Activated B cell treated with CpG ODN at 0.5 μM for 24 hours (primary cell): Measurements from ENCODE around the gene PLD4. TPM values are rescaled to one million over a fixed set of nuclear protein-coding genes. Genes with fewer than 3 reads are reported as not detected.

ENCODE experiments used
- ATAC-seq: fragments of 200-7000 bp; cut with Tn5 transposase; one replicate; pipeline ENCODE4 v1.10.0; 2021; ENCODE audit warnings: low read depth, mild to moderate bottlenecking, moderate library complexity
- CTCF ChIA-PET: fragments of 350-600 bp; sonication (Branson Sonifier 250); formaldehyde crosslinking; loops from one replicate; lab custom pipeline; 2021; ENCODE audit warnings: antibody characterized with exemption; lab: Charles Lee
- POLR2A ChIA-PET: fragments of 350-600 bp; sonication (Branson Sonifier 250); formaldehyde crosslinking; loops from one replicate; lab custom pipeline; 2021; ENCODE audit warnings: antibody characterized with exemption; lab: Charles Lee
- DNase-seq: peaks from one replicate; pipeline ENCODE4 v3.0.0; 2022
- H3K27ac Mint-ChIP-seq: one replicate; pipeline ENCODE4 v1.8.0; 2020; ENCODE audit warnings: mixed read lengths
- H3K27me3 Mint-ChIP-seq: one replicate; pipeline ENCODE4 v1.8.0; 2021; ENCODE audit warnings: mixed read lengths
- H3K36me3 Mint-ChIP-seq: one replicate; pipeline ENCODE4 v1.8.0; 2021; ENCODE audit warnings: low read depth, mixed read lengths
- H3K4me1 Mint-ChIP-seq: one replicate; pipeline ENCODE4 v1.8.0; 2021; ENCODE audit warnings: mixed read lengths
- H3K4me3 Mint-ChIP-seq: one replicate; pipeline ENCODE4 v1.8.0; 2020; ENCODE audit warnings: mild to moderate bottlenecking, mixed read lengths
- H3K9me3 Mint-ChIP-seq: one replicate; pipeline ENCODE4 v1.8.0; 2020; ENCODE audit warnings: mixed read lengths
- CTCF ChIP-seq: fragments of 200-600 bp; IDR thresholded peaks from one replicate; pipeline ENCODE4 v1.8.0; 2022; ENCODE audit warnings: antibody characterized with exemption, mild to moderate bottlenecking
- intact Hi-C: fragments of 100-400 bp; cut with micrococcal nuclease; formaldehyde crosslinking; loops from one replicate; pipeline ENCODE4 v1.15.1; 2024
- total RNA-seq: library from RNA; stranded (reverse); gene quantifications from 2 replicates; pipeline ENCODE4 v1.2.3, GENCODE V29; 2022

The PLD4 gene
- total RNA-seq, 1 donor from 2014 or later = 473 TPM

GRCh38 chr14:104877806-104878550 lies 46.7 kb upstream of the PLD4 start:
- Mint-ChIP-seq H3K36me3 (no peaks in the 10 kb centered on the region), H3K4me1 (peaks cover 3% of the 10 kb centered on the region), H3K9me3 (no peaks in the 10 kb centered on the region), H3K4me3 (no peak overlapping the region), H3K27ac (no peak overlapping the region), H3K27me3 (peaks cover 8% of the 10 kb centered on the region)
- ATAC-seq = no peak
- intact Hi-C loops = no loop called here
- no peak for TF ChIP-seq CTCF
- POLR2A ChIA-PET = no interaction called here
- CTCF ChIA-PET = no interaction called here
- DNase-seq = no peak

- Mint-ChIP-seq H3K27me3 (peaks cover 6% of the 10 kb centered on the region), H3K4me3 (no peak overlapping the region), H3K9me3 (no peaks in the 10 kb centered on the region), H3K4me1 (no peaks in the 10 kb centered on the region), H3K36me3 (no peaks in the 10 kb centered on the region), H3K27ac (no peak overlapping the region)
- ChIA-PET POLR2A (no interaction called here), CTCF (no interaction called here)
- no peak for ATAC-seq
- intact Hi-C loops = no loop called here
- no peak for TF ChIP-seq CTCF
- DNase-seq = no peak
Measured at GRCh38 chr14:104878582-104878981, 46.1 kb upstream of the PLD4 start.

DNA sequence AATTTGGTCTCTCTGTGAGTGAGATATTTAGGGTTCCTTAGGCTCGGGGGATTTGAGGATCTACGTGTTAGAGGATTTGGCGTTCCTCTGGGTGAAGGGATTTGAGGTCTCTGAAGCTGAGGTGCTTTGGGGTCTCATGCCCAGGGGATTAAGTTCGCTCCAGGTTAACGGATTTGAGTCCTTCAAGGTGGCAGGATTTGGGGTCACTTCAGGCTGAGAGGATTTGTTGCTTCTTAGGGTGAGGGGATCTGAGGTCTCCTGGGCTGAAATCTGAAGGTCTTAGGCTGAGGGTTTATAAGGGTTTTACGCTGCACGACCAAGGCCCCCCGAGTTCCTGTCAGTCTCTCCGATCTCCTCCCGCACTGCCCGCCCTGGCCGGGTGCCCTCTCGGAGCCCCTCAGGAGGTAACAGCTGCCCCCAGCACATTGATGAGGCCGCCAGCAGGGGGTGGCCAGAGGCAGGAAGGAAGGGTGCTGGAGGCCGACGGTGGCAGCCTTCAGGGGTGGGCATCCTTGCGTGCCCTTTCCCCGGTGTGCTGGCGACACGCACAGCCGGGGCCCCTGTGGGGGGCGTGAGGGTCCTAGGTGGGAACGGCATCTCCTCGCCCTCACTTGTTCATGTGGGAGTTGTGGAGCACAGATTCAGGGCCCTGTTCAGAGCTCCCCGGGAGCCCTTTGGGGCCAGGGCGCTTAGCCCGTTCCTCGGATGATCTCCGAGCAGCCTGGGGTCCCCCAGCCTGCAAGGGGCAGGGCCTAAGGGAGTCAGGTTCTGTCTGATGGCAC lies 45.3 kb upstream of the PLD4 start:
- TF ChIP-seq CTCF = no peak
- intact Hi-C loops = no loop called here
- no peak overlapping the region for H3K4me3 Mint-ChIP-seq

DNA sequence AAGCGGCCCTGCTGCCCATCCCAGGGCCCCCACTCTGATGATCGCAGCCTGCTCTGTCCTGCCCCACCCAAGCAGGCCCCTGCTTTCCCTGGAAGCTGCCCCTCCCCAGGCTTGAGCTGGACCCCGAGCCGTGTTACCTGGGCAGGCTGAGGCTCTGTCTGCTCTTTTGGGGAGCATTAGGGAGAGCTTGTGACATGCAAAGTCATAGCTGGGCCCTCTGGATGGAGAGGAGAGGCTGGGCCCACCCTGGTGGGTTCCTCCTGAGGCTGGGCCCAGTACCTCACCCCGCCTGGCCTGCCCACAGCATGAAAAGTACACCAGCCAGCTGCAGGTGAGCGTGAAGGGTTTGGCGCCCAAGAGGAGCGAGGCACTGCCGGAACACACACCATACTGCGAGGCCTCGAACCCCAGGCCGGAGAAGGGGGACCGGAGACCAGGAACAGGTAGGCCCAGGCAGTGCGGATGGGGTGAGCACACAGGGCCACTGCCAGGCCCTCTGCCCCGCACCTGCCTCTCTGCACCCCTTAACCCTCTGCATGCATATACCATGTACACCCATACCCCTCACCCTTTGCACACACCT lies 44.6 kb upstream of the PLD4 start:
- H3K27me3 Mint-ChIP-seq = peaks cover 4% of the 10 kb centered on the region
- H3K36me3 Mint-ChIP-seq = no peaks in the 10 kb centered on the region
- no peak for TF ChIP-seq CTCF
- DNase-seq = no peak
- ChIA-PET CTCF (no interaction called here), POLR2A (no interaction called here)
- ATAC-seq = no peak
- intact Hi-C loops = no loop called here
- H3K9me3 Mint-ChIP-seq = no peaks in the 10 kb centered on the region
- H3K4me3 Mint-ChIP-seq = no peak overlapping the region
- no peaks in the 10 kb centered on the region for H3K4me1 Mint-ChIP-seq
- H3K27ac Mint-ChIP-seq = no peak overlapping the region

More for the DNA sequence above, 45.3 kb upstream of the PLD4 start:
- H3K36me3 Mint-ChIP-seq = no peaks in the 10 kb centered on the region
- H3K27me3 Mint-ChIP-seq = peaks cover 6% of the 10 kb centered on the region
- H3K4me1 Mint-ChIP-seq = no peaks in the 10 kb centered on the region
- DNase-seq (no peak), ATAC-seq (no peak)
- CTCF ChIA-PET = no interaction called here
- H3K27ac Mint-ChIP-seq = no peak overlapping the region
- POLR2A ChIA-PET = no interaction called here
- no peaks in the 10 kb centered on the region for H3K9me3 Mint-ChIP-seq

DNA sequence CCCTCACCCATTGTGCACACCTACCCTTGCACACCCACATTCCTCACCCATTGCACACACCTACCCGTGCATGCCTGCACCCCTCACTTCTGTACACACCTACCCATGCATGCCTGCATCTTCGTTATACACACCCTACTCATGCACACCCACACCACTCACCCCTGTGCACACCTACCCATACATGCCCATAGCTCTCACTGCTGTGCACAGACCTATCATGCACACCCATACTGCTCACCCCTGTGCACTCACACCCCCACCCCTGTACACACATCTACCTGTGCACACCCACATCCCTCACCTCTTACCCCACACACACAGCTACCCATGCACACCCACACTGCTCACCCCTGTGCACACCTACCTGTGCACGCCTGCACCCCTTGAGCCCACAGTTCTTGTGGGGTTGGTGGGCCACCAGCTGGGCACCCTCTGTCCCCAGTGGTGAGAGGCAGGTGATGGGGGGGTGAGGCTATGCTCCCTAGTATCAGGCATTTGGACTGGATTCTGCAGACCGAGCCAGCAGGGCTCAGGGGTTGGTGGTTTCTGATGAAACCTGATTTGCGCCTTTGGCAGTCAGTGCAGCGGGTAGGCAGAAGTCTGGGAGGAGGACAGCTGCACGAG lies 44.0 kb upstream of the PLD4 start:
- DNase-seq (no peak), ATAC-seq (no peak)
- H3K27me3 Mint-ChIP-seq = peaks cover 4% of the 10 kb centered on the region
- no peak for TF ChIP-seq CTCF
- no peak overlapping the region for H3K4me3 Mint-ChIP-seq
- H3K9me3 Mint-ChIP-seq = no peaks in the 10 kb centered on the region
- ChIA-PET POLR2A (no interaction called here), CTCF (no interaction called here)
- H3K36me3 Mint-ChIP-seq = no peaks in the 10 kb centered on the region
- intact Hi-C loops = no loop called here
- H3K4me1 Mint-ChIP-seq = no peaks in the 10 kb centered on the region
- no peak overlapping the region for H3K27ac Mint-ChIP-seq
